Measurements from ENCODE around the gene SPEF1. TPM values are rescaled to one million over a fixed set of nuclear protein-coding genes. Genes with fewer than 3 reads are reported as not detected.

The SPEF1 gene
- total and polyA plus RNA-seq, 7 donors: 0.12 to 1.7 (median 0.24) TPM; not detected in 3

GRCh38 chr20:3768342-3769130, 12.7 kb downstream of the SPEF1 start:
- peak; percentile 75 to 84 for DNase-seq
- Histone ChIP-seq H3K27ac (peak overlapping the region; percentile 84), H3K27me3 (ENCODE audit: insufficient read depth in 3 of 3, low read length in 2 of 3) (no peaks in the 10 kb centered on the region), H3K36me3 (ENCODE audit: insufficient read depth in 1 of 2, low read depth in 1 of 2) (no peaks in the 10 kb centered on the region), H3K4me1 (peaks cover 10% of the 10 kb centered on the region), H3K4me3 (peak overlapping the region; percentile 85), H3K9me3 (no peaks in the 10 kb centered on the region)
- intact Hi-C loops (cut with DNase I): loop anchor here in 1 of 2 donors (2.0 kb wide), 1 partner anchor 92 kb away; no protein-coding TSS in a partner anchor
- TF ChIP-seq CTCF (IDR thresholded peaks at IDR 0.05): peak; percentile 48
- ATAC-seq: peak; percentile 42 to 68 (median 56)
- WGBS, 3 donors: 2% methylated on average over 47 to 51 of the region's 51 CpGs

- Histone ChIP-seq H3K4me1 (peaks cover 10% of the 10 kb centered on the region), H3K4me3 (peak within 1 kb of the TSS; percentile 85), H3K27ac (peak within 1 kb of the TSS; percentile 84), H3K9me3 (no peaks in the 10 kb centered on the region), H3K27me3 (ENCODE audit: insufficient read depth in 3 of 3, low read length in 2 of 3) (no peaks in the 10 kb centered on the region), H3K36me3 (ENCODE audit: insufficient read depth in 1 of 2, low read depth in 1 of 2) (no peaks in the 10 kb centered on the region)
- TF ChIP-seq CTCF (IDR thresholded peaks at IDR 0.05): peak; percentile 4
- intact Hi-C loops (cut with DNase I): loop anchor here in 1 of 2 donors (2.0 kb wide), 1 partner anchor 91 kb away; no protein-coding TSS in a partner anchor
- peak; percentile 97 to 98 (median 98) for ATAC-seq
- peak; percentile 99 to 100 for DNase-seq
- 0 to 1% (median 0%) methylated on average over 52 to 80 of the region's 80 CpGs for WGBS, 3 donors
Measured at GRCh38 chr20:3767427-3768341, 13.6 kb downstream of the SPEF1 start, which contains the start of gene ADISSP. Gene ADISSP (minus strand): TSS chr20:3767753. CDS start chr20:3760100, 7,653 bp downstream.

GRCh38 chr20:3767110-3767426, 14.2 kb downstream of the SPEF1 start:
- Histone ChIP-seq H3K36me3 (ENCODE audit: insufficient read depth in 1 of 2, low read depth in 1 of 2) (no peaks in the 10 kb centered on the region), H3K9me3 (no peaks in the 10 kb centered on the region), H3K27me3 (ENCODE audit: insufficient read depth in 3 of 3, low read length in 2 of 3) (no peaks in the 10 kb centered on the region), H3K4me1 (peaks cover 10% of the 10 kb centered on the region), H3K4me3 (peak overlapping the region; percentile 85), H3K27ac (peak overlapping the region; percentile 84)
- ATAC-seq (no peak), DNase-seq (no peak)
- no peak for TF ChIP-seq CTCF (IDR thresholded peaks at IDR 0.05)
- intact Hi-C loops (cut with DNase I): no loop called here
- 2 to 4% (median 3%) methylated on average over 20 to 21 of the region's 21 CpGs for WGBS, 3 donors

GRCh38 chr20:3766422-3767109, 14.7 kb downstream of the SPEF1 start:
- no peak for TF ChIP-seq CTCF (IDR thresholded peaks at IDR 0.05)
- peak overlapping the region; percentile 84 for H3K27ac ChIP-seq
- H3K4me3 ChIP-seq: peak overlapping the region; percentile 85
- WGBS, 3 donors: 33 to 43% (median 42%) methylated on average over 8 to 9 of the region's 9 CpGs
- no peaks in the 10 kb centered on the region for H3K9me3 ChIP-seq
- no peaks in the 10 kb centered on the region for H3K36me3 ChIP-seq (ENCODE audit: insufficient read depth in 1 of 2, low read depth in 1 of 2)
- intact Hi-C loops (cut with DNase I): no loop called here
- DNase-seq (no peak), ATAC-seq (no peak)
- H3K4me1 ChIP-seq: peaks cover 10% of the 10 kb centered on the region
- no peaks in the 10 kb centered on the region for H3K27me3 ChIP-seq (ENCODE audit: insufficient read depth in 3 of 3, low read length in 2 of 3)

Measured in psoas muscle (tissue), 8 donors.